ENCODE results near the gene CCDC81.
"Not testable (repeated sequence)": the region's sequence is repeated elsewhere in the genome, so short reads cannot be mapped to it uniquely, and the experiment has no call there.

Gene CCDC81

GRCh38 chr11:86374586-86374985 is at the start of gene CCDC81:
Gene CCDC81 (plus strand): TSS chr11:86374887. CDS start chr11:86375164, 277 bp downstream.
- no peak for DNase-seq

- no peak for DNase-seq
These were observed 39.4 kb upstream of the CCDC81 start for GRCh38 chr11:86335131-86335767.

- DNase-seq, result no peak
These were observed 37.5 kb upstream of the CCDC81 start for GRCh38 chr11:86337227-86337626.

- DNase-seq, result no peak
These were observed 33.3 kb upstream of the CCDC81 start for GRCh38 chr11:86341382-86341781.

- DNase-seq, result no peak
These were observed 28.2 kb upstream of the CCDC81 start for GRCh38 chr11:86346513-86346912.

- DNase-seq, result no peak
These were observed 19.4 kb upstream of the CCDC81 start for GRCh38 chr11:86355256-86355655.

- not testable (repeated sequence) for DNase-seq
These were observed 17.3 kb upstream of the CCDC81 start for GRCh38 chr11:86357412-86357811.

- DNase-seq, result no peak
These were observed 16.0 kb upstream of the CCDC81 start for GRCh38 chr11:86358720-86359119.

- peak; percentile 48 for DNase-seq
These were observed 13.8 kb upstream of the CCDC81 start for GRCh38 chr11:86360775-86361395.

GRCh38 chr11:86363424-86363823 is 11.3 kb upstream of the CCDC81 start:
- no peak for DNase-seq

GRCh38 chr11:86365546-86365945 is 9.1 kb upstream of the CCDC81 start:
- DNase-seq, result no peak

- no peak for DNase-seq
These were observed 5.0 kb upstream of the CCDC81 start for GRCh38 chr11:86369668-86370067.

GRCh38 chr11:86370171-86370570 is 4.5 kb upstream of the CCDC81 start:
- no peak for DNase-seq

- no peak for DNase-seq
These were observed 3.6 kb upstream of the CCDC81 start for GRCh38 chr11:86370922-86371594.

GRCh38 chr11:86372041-86372440 is 2.6 kb upstream of the CCDC81 start:
- no peak for DNase-seq

GRCh38 chr11:86372586-86372985 is 2.1 kb upstream of the CCDC81 start:
- DNase-seq, result no peak

GRCh38 chr11:86374069-86374468 is 618 bp upstream of the CCDC81 start:
- no peak for DNase-seq

GRCh38 chr11:86377972-86378371 is 3.3 kb downstream of the CCDC81 start:
- DNase-seq, result no peak

- DNase-seq, result no peak
These were observed 5.8 kb downstream of the CCDC81 start for GRCh38 chr11:86380295-86381059.

GRCh38 chr11:86383041-86383955 is 8.6 kb downstream of the CCDC81 start:
- DNase-seq, result no peak

- DNase-seq, result no peak
These were observed 11.6 kb downstream of the CCDC81 start for GRCh38 chr11:86386283-86386682.

GRCh38 chr11:86386746-86387145 is 12.1 kb downstream of the CCDC81 start:
- DNase-seq, result no peak

All from amniotic stem cell (primary cell).